Activated naive CD8-positive, alpha-beta T cell treated with anti-CD3 and anti-CD28 coated beads for 36 hours (primary cell): ENCODE results near the gene LTB4R. TPM values are rescaled to one million over a fixed set of nuclear protein-coding genes. Genes with fewer than 3 reads are reported as not detected.
"Not testable (repeated sequence)": the region's sequence is repeated elsewhere in the genome, so short reads cannot be mapped to it uniquely, and the experiment has no call there.

ENCODE experiments used
- DNase-seq: peaks from one replicate; pipeline ENCODE4 v3.0.0; 2021
- H3K27ac Mint-ChIP-seq: one replicate; pipeline ENCODE4 v1.8.0; 2022; ENCODE audit warnings: mild to moderate bottlenecking, moderate library complexity, mixed read lengths
- H3K27me3 Mint-ChIP-seq: one replicate; pipeline ENCODE4 v1.8.0; 2022; ENCODE audit warnings: mild to moderate bottlenecking, mixed read lengths
- H3K36me3 Mint-ChIP-seq: one replicate; pipeline ENCODE4 v1.8.0; 2021; ENCODE audit warnings: mild to moderate bottlenecking, mixed read lengths
- H3K4me1 Mint-ChIP-seq: one replicate; pipeline ENCODE4 v1.8.0; 2021; ENCODE audit warnings: mixed read lengths
- H3K4me3 Mint-ChIP-seq: one replicate; pipeline ENCODE4 v1.8.0; 2022; ENCODE audit warnings: mild to moderate bottlenecking, moderate library complexity, mixed read lengths
- H3K9me3 Mint-ChIP-seq: one replicate; pipeline ENCODE4 v1.8.0; 2022; ENCODE audit warnings: mixed read lengths
- total RNA-seq, 2 experiments: library from RNA; stranded (reverse); gene quantifications; one replicate each; pipeline ENCODE4 v1.2.3, GENCODE V29; 2021

The LTB4R gene
- total RNA-seq, 2 experiments from 2014 or later, result 9.3 to 10.3 TPM

- no peak overlapping the region for H3K27ac Mint-ChIP-seq
- H3K27me3 Mint-ChIP-seq, result peaks cover 46% of the 10 kb centered on the region
- peaks cover 4% of the 10 kb centered on the region for H3K36me3 Mint-ChIP-seq
- no peak for DNase-seq
- H3K4me1 Mint-ChIP-seq, result peaks cover 39% of the 10 kb centered on the region
- H3K4me3 Mint-ChIP-seq, result no peak overlapping the region
- no peaks in the 10 kb centered on the region for H3K9me3 Mint-ChIP-seq
These were observed 24.3 kb downstream of the LTB4R start for GRCh38 chr14:24335461-24336171.

GRCh38 chr14:24337144-24337823 is 26.0 kb downstream of the LTB4R start:
- Mint-ChIP-seq H3K27ac (no peak overlapping the region), H3K36me3 (peaks cover 4% of the 10 kb centered on the region), H3K27me3 (peaks cover 33% of the 10 kb centered on the region), H3K4me3 (no peak overlapping the region), H3K9me3 (no peaks in the 10 kb centered on the region), H3K4me1 (peaks cover 32% of the 10 kb centered on the region)
- no peak for DNase-seq

- Mint-ChIP-seq H3K36me3 (peaks cover 4% of the 10 kb centered on the region), H3K9me3 (no peaks in the 10 kb centered on the region), H3K27me3 (peaks cover 28% of the 10 kb centered on the region), H3K4me1 (peaks cover 29% of the 10 kb centered on the region), H3K27ac (no peak overlapping the region), H3K4me3 (no peak overlapping the region)
- DNase-seq, result no peak
These were observed 26.5 kb downstream of the LTB4R start for GRCh38 chr14:24337824-24338175.

GRCh38 chr14:24338843-24339242 is 27.5 kb downstream of the LTB4R start:
- Mint-ChIP-seq H3K27ac (no peak overlapping the region), H3K36me3 (peaks cover 4% of the 10 kb centered on the region), H3K27me3 (peaks cover 17% of the 10 kb centered on the region), H3K4me3 (peak overlapping the region; percentile 85), H3K4me1 (peaks cover 25% of the 10 kb centered on the region), H3K9me3 (no peaks in the 10 kb centered on the region)
- DNase-seq, result no peak

GRCh38 chr14:24339284-24340151 is 28.2 kb downstream of the LTB4R start, which contains the start of gene RIPK3:
RIPK3 (minus strand) TSS chr14:24339991; CDS start chr14:24339826, 165 bp downstream.
- Mint-ChIP-seq H3K9me3 (no peaks in the 10 kb centered on the region), H3K4me3 (peak within 1 kb of the TSS; percentile 85), H3K27ac (peak within 1 kb of the TSS; percentile 76), H3K36me3 (peaks cover 4% of the 10 kb centered on the region), H3K4me1 (peaks cover 22% of the 10 kb centered on the region), H3K27me3 (peaks cover 11% of the 10 kb centered on the region)
- peak; percentile 66 for DNase-seq

- peaks cover 9% of the 10 kb centered on the region for H3K27me3 Mint-ChIP-seq
- H3K4me1 Mint-ChIP-seq, result peaks cover 20% of the 10 kb centered on the region
- no peak overlapping the region for H3K27ac Mint-ChIP-seq
- H3K4me3 Mint-ChIP-seq, result no peak overlapping the region
- H3K9me3 Mint-ChIP-seq, result no peaks in the 10 kb centered on the region
- peaks cover 4% of the 10 kb centered on the region for H3K36me3 Mint-ChIP-seq
- DNase-seq, result no peak
These were observed 29.3 kb downstream of the LTB4R start for GRCh38 chr14:24340606-24341005.

- DNase-seq, result no peak
- H3K4me1 Mint-ChIP-seq, result peaks cover 18% of the 10 kb centered on the region
These were observed 31.6 kb downstream of the LTB4R start for GRCh38 chr14:24342889-24343288.

GRCh38 chr14:24343795-24344660 is 32.7 kb downstream of the LTB4R start:
- no peaks in the 10 kb centered on the region for H3K9me3 Mint-ChIP-seq
- no peak for DNase-seq
- no peak overlapping the region for H3K27ac Mint-ChIP-seq
- peaks cover 11% of the 10 kb centered on the region for H3K4me1 Mint-ChIP-seq
- H3K27me3 Mint-ChIP-seq, result peaks cover 18% of the 10 kb centered on the region
- H3K36me3 Mint-ChIP-seq, result no peaks in the 10 kb centered on the region
- no peak overlapping the region for H3K4me3 Mint-ChIP-seq

More at GRCh38 chr14:24342889-24343288, 31.6 kb downstream of the LTB4R start:
- Mint-ChIP-seq H3K27ac (no peak overlapping the region), H3K9me3 (no peaks in the 10 kb centered on the region), H3K27me3 (peaks cover 9% of the 10 kb centered on the region), H3K36me3 (no peaks in the 10 kb centered on the region), H3K4me3 (no peak overlapping the region)

GRCh38 chr14:24347134-24347533 is 35.8 kb downstream of the LTB4R start:
- no peak overlapping the region for H3K27ac Mint-ChIP-seq
- H3K27me3 Mint-ChIP-seq, result peaks cover 42% of the 10 kb centered on the region
- H3K36me3 Mint-ChIP-seq, result no peaks in the 10 kb centered on the region
- H3K9me3 Mint-ChIP-seq, result no peaks in the 10 kb centered on the region
- H3K4me1 Mint-ChIP-seq, result no peaks in the 10 kb centered on the region
- no peak for DNase-seq
- no peak overlapping the region for H3K4me3 Mint-ChIP-seq

- peaks cover 52% of the 10 kb centered on the region for H3K27me3 Mint-ChIP-seq
- H3K9me3 Mint-ChIP-seq, result no peaks in the 10 kb centered on the region
- H3K4me1 Mint-ChIP-seq, result no peaks in the 10 kb centered on the region
- no peak overlapping the region for H3K27ac Mint-ChIP-seq
- H3K36me3 Mint-ChIP-seq, result no peaks in the 10 kb centered on the region
- H3K4me3 Mint-ChIP-seq, result no peak overlapping the region
- no peak for DNase-seq
These were observed 36.9 kb downstream of the LTB4R start for GRCh38 chr14:24348186-24348585.

- H3K4me3 Mint-ChIP-seq, result no peak overlapping the region
- no peaks in the 10 kb centered on the region for H3K36me3 Mint-ChIP-seq
- no peak for DNase-seq
- no peaks in the 10 kb centered on the region for H3K4me1 Mint-ChIP-seq
- no peak overlapping the region for H3K27ac Mint-ChIP-seq
- H3K27me3 Mint-ChIP-seq, result peaks cover 49% of the 10 kb centered on the region
- no peaks in the 10 kb centered on the region for H3K9me3 Mint-ChIP-seq
These were observed 38.4 kb downstream of the LTB4R start for GRCh38 chr14:24349742-24350141.

GRCh38 chr14:24351517-24351916 is 40.2 kb downstream of the LTB4R start:
- Mint-ChIP-seq H3K36me3 (no peaks in the 10 kb centered on the region), H3K27ac (no peak overlapping the region), H3K9me3 (no peaks in the 10 kb centered on the region), H3K4me3 (no peak overlapping the region), H3K4me1 (no peaks in the 10 kb centered on the region), H3K27me3 (peaks cover 43% of the 10 kb centered on the region)
- no peak for DNase-seq

GRCh38 chr14:24353559-24354481 is 42.5 kb downstream of the LTB4R start:
- no peaks in the 10 kb centered on the region for H3K9me3 Mint-ChIP-seq
- H3K36me3 Mint-ChIP-seq, result no peaks in the 10 kb centered on the region
- DNase-seq, result no peak
- no peaks in the 10 kb centered on the region for H3K4me1 Mint-ChIP-seq
- no peak overlapping the region for H3K27ac Mint-ChIP-seq
- no peak overlapping the region for H3K4me3 Mint-ChIP-seq
- peaks cover 36% of the 10 kb centered on the region for H3K27me3 Mint-ChIP-seq

- not testable (repeated sequence) for H3K4me3 Mint-ChIP-seq, DNase-seq, H3K4me1 Mint-ChIP-seq, H3K9me3 Mint-ChIP-seq, H3K27ac Mint-ChIP-seq, H3K36me3 Mint-ChIP-seq
- peaks cover 32% of the 10 kb centered on the region for H3K27me3 Mint-ChIP-seq
These were observed 43.2 kb downstream of the LTB4R start for GRCh38 chr14:24354482-24354825.
